Heart left ventricle (tissue), 16 donors: ENCODE measurements around the gene RHOT2. TPM values are rescaled to one million over a fixed set of nuclear protein-coding genes. Genes with fewer than 3 reads are reported as not detected.
A peak's percentile ranks its signal among the peaks of the same experiment; 100 is the strongest.

Experiments used
- ATAC-seq, 4 donors: fragments of 200-7000 bp; cut with Tn5 transposase; one replicate each; pipeline ENCODE4 v1.9.1; 2020 to 2022; ENCODE audit warnings: moderate library complexity in 4 of 4, mild to moderate bottlenecking in 3 of 4, moderate number of reproducible peaks in 1 of 4
- DNase-seq, 5 donors: peaks; one replicate each; pipeline ENCODE4 v3.0.0-alpha.2; 2020
- H3K27ac ChIP-seq, 12 donors: fragments of 200-600 bp; sonication (generic) in 4 of 12; one replicate each; pipeline versions ENCODE4 v1.5.0 to v1.8.0; 2016 to 2022; ENCODE audit warnings: mild to moderate bottlenecking in 2 of 12
- H3K27me3 ChIP-seq, 9 donors: fragments of 200-600 bp; sonication (generic) in 2 of 9; one replicate each; pipeline versions ENCODE4 v1.5.1 to v1.8.0; 2016 to 2022; ENCODE audit warnings: mild to moderate bottlenecking in 3 of 9
- H3K36me3 ChIP-seq, 9 donors: fragments of 200-600 bp; sonication (generic) in 2 of 9; one replicate each; pipeline versions ENCODE4 v1.5.0 to v1.8.0; 2018 to 2022; ENCODE audit warnings: mild to moderate bottlenecking in 2 of 9
- H3K4me1 ChIP-seq, 12 donors: fragments of 200-600 bp; sonication (generic) in 4 of 12; one replicate each; pipeline versions ENCODE4 v1.5.0 to v1.8.0; 2016 to 2022; ENCODE audit warnings: mild to moderate bottlenecking in 3 of 12
- H3K4me3 ChIP-seq, 12 donors: fragments of 200-600 bp; sonication (generic) in 4 of 12; one replicate each; pipeline versions ENCODE4 v1.5.0 to v1.8.0; 2017 to 2022; ENCODE audit warnings: mild to moderate bottlenecking in 9 of 12, moderate library complexity in 4 of 12
- H3K9me3 ChIP-seq, 12 donors: fragments of 200-600 bp; sonication (generic) in 4 of 12; one replicate each; pipeline versions ENCODE4 v1.5.0 to v1.8.0; 2016 to 2022; ENCODE audit warnings: mild to moderate bottlenecking in 1 of 12
- CTCF ChIP-seq, 12 donors: fragments of 200-600 bp; sonication (generic) in 4 of 12; IDR thresholded peaks; one replicate each; pipeline versions ENCODE4 v1.5.0 to v1.8.0; 2018 to 2022; ENCODE audit warnings: antibody characterized with exemption in 12 of 12, mild to moderate bottlenecking in 5 of 12
- POLR2A ChIP-seq, 2 donors: fragments of 450-650 bp; IDR thresholded peaks; one replicate each; pipeline ENCODE4 v1.6.1; 2017; ENCODE audit warnings: antibody characterized with exemption in 2 of 2, mild to moderate bottlenecking in 2 of 2, moderate library complexity in 2 of 2
- WGBS, 4 donors: extraction: QIAGEN DNeasy Blood & Tissue Kit in 2 of 4; methylation state at CpG; one replicate each; pipeline versions ENCODE4 v1.1.5 to v1.1.7; 2013 to 2018; 5-methylcytosine and 5-hydroxymethylcytosine counted together
- intact Hi-C, 10 donors: fragments of 100-400 bp; cut with DNase I; formaldehyde crosslinking; loops; one replicate each; pipeline versions ENCODE4 v1.11.1 to v1.14.2; 2022
- polyA plus RNA-seq, 2 donors: library from polyadenylated mRNA; stranded (reverse); fragments of 200-250 nt; gene quantifications; one replicate each; pipeline ENCODE4 v1.2.3, GENCODE V29; 2013
- total RNA-seq, 9 donors: library from RNA; depleted of rRNA in 2 of 9; stranded (reverse); fragments of >200 nt in 2 of 9; fragmentation: NEBNext Ultra II Directional in 3 of 9; extraction: Animal tissue kit (Norgen Biotek cat#: 25700) in 3 of 9; gene quantifications; one replicate each; pipeline versions ENCODE4 v1.1.0 to v1.2.4, GENCODE V29; 2016 to 2023
- donor health status: ischemic (EF 13 %, LVEDD 7.1; RV severe dilation, severe dysfunction).
- donor health status: healthy with polysubstance abuse.
- donor health status: DM: no; HTN: yes; CAD: no.
- donor health status: DM: no; HTN: no; CAD: no.
- donor health status: ischemic (EF 25% LVEDD 6.9; RV normal size, moderate dysfunction).
- donor health status: ischemic (EF 25% LVEDD 5.7; RV mildly dilated, moderate dysfunction).
- donor health status: healthy.
- donor health status: DM: yes; HTN: yes; CAD: no.
- donor health status: ischemic (EF 35%, LVEDD 5.7; RV mildly dilated, moderate dysfunction).
- donor health status: nonischemic (EF 11% LVEDD 7.7; RV severe dilation, severe dysfunction).
- donor health status: DM: yes; HTN: yes; CAD: no.
- donor health status: PGD.
- donor health status: ischemic (EF 29% LVEDD 5.4; RV normal size, mild dysfunction).
- donor health status: nonischemic (EF 23%, LVEDD 6.1; RV moderate dilation, normal function).

Gene RHOT2
- total and polyA plus RNA-seq, 11 donors: 33.7 to 143 (median 83.5) TPM

DNA sequence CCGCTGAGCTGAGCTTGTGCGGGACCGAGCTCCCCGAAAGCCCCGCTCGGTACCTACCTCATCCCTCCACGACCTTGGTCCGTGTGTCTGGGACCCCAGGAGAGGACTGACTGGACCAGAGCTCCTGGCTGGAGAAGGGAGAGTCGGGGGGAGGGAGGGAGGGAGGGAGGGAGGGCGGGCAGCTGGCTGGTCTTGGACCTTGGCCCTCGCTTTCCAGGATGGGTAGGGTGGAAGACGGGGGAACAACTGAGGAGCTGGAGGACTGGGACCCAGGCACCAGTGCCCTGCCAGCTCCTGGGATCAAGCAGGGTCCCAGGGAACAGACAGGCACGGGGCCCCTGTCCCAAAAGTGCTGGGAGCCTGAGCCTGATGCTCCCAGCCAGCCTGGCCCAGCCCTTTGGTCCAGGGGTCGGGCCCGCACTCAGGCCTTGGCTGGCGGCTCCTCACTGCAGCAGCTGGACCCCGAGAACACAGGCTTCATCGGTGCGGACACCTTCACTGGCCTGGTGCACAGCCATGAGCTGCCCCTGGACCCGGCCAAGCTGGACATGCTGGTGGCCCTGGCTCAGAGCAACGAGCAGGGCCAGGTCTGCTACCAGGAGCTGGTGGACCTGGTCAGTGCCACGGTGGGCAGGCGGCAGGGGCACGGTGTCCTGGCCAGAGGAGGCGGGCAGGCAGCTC lies 8.1 kb downstream of the RHOT2 start:
- TF ChIP-seq POLR2A (IDR thresholded peaks at IDR 0.05) (no peak), CTCF (IDR thresholded peaks at IDR 0.05) (no peak)
- no peak for ATAC-seq
- Histone ChIP-seq H3K4me1 (peaks cover 0 to 39% (median 17%) of the 10 kb centered on the region in 12 donors), H3K27ac (peak overlapping the region in 3 of 12 donors; percentile 65 to 76 (median 67)), H3K9me3 (no peaks in the 10 kb centered on the region), H3K27me3 (no peaks in the 10 kb centered on the region), H3K36me3 (peaks cover 0 to 32% (median 29%) of the 10 kb centered on the region in 9 donors), H3K4me3 (peak overlapping the region in 10 of 12 donors; percentile 30 to 57 (median 44))
- intact Hi-C loops: no loop called here
- WGBS, 4 donors: 39 to 52% (median 46%) methylated on average over 11 to 25 of the region's 25 CpGs
- no peak for DNase-seq

DNA sequence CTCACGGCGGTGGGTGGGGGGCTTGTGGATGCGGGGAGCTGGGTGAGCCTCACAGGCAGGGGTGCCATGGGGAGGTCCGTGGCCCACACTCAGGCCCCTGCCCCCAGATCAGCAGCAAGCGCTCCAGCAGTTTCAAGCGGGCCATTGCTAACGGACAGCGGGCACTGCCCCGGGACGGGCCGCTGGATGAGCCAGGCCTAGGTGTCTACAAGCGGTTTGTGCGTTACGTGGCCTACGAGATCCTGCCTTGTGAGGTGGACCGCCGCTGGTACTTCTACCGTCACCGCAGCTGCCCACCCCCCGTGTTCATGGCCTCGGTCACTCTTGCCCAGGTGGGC lies 8.6 kb downstream of the RHOT2 start:
- H3K27ac ChIP-seq: no peak overlapping the region
- H3K4me1 ChIP-seq: peaks cover 3 to 44% (median 23%) of the 10 kb centered on the region in 12 donors
- no peaks in the 10 kb centered on the region for H3K9me3 ChIP-seq
- peaks cover 0 to 30% (median 24%) of the 10 kb centered on the region in 9 donors for H3K36me3 ChIP-seq
- H3K4me3 ChIP-seq: no peak overlapping the region
- intact Hi-C loops: no loop called here
- TF ChIP-seq CTCF (IDR thresholded peaks at IDR 0.05) (no peak), POLR2A (IDR thresholded peaks at IDR 0.05) (no peak)
- WGBS, 4 donors: 90 to 96% (median 93%) methylated on average over 21 of the region's 21 CpGs
- ATAC-seq (no peak), DNase-seq (no peak)
- no peaks in the 10 kb centered on the region for H3K27me3 ChIP-seq

- Histone ChIP-seq H3K27ac (no peak overlapping the region), H3K4me1 (peaks cover 3 to 48% (median 26%) of the 10 kb centered on the region in 12 donors), H3K27me3 (no peaks in the 10 kb centered on the region), H3K36me3 (peaks cover 0 to 30% (median 24%) of the 10 kb centered on the region in 9 donors), H3K9me3 (no peaks in the 10 kb centered on the region), H3K4me3 (no peak overlapping the region)
- DNase-seq: no peak
- no peak for ATAC-seq
- 71 to 86% (median 82%) methylated on average over 16 to 23 of the region's 23 CpGs for WGBS, 4 donors
- intact Hi-C loops: no loop called here
- TF ChIP-seq POLR2A (IDR thresholded peaks at IDR 0.05) (no peak), CTCF (IDR thresholded peaks at IDR 0.05) (no peak)
These were observed 9.0 kb downstream of the RHOT2 start for GRCh38 chr16:676913-677312.

DNA sequence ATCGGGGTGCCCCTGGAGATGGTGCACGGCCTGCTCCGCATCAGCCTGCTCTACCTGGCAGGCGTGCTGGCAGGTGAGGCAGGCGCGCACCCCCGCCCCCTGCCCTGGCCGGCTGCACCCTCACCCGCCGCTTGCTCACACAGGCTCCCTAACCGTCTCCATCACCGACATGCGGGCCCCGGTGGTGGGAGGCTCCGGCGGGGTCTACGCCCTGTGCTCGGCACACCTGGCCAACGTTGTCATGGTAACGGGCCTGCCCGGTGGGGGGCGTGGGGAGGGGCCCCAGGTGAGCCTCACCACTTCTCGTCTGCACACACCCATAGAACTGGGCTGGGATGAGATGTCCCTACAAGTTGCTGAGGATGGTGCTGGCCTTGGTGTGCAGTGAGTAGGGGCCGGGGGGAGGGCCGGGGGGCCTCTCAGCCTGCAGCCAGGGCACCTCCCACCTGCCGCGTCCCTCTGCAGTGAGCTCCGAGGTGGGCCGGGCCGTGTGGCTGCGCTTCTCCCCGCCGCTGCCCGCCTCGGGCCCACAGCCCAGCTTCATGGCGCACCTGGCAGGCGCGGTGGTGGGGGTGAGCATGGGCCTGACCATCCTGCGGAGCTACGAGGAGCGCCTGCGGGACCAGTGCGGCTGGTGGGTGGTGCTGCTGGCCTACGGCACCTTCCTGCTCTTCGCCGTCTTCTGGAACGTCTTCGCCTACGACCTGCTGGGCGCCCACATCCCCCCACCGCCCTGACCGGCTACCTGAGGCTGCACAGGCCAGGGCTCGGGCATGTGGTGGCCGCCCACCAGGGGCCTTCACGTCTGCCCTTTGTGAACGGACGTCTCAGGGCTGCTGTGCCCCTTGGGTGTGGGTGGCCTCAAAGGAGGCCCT lies 9.6 kb downstream of the RHOT2 start:
- ATAC-seq (no peak), DNase-seq (no peak)
- Histone ChIP-seq H3K27me3 (no peaks in the 10 kb centered on the region), H3K4me1 (peaks cover 3 to 54% (median 30%) of the 10 kb centered on the region in 12 donors), H3K9me3 (no peaks in the 10 kb centered on the region), H3K36me3 (peaks cover 0 to 30% (median 24%) of the 10 kb centered on the region in 9 donors), H3K27ac (no peak overlapping the region), H3K4me3 (no peak overlapping the region)
- TF ChIP-seq POLR2A (IDR thresholded peaks at IDR 0.05): no peak
- no peak for TF ChIP-seq CTCF (IDR thresholded peaks at IDR 0.05)
- intact Hi-C loops: no loop called here
- 61 to 74% (median 67%) methylated on average over 30 to 57 of the region's 57 CpGs for WGBS, 4 donors
